Hepatocyte (in vitro differentiated cells): ENCODE measurements around the gene AP2M1.

Experiments used
- EZH2 ChIP-seq: fragments of 200-600 bp; sonication (generic); IDR thresholded peaks from 2 replicates; pipeline ENCODE4 v1.6.1; 2016; ENCODE audit warnings: antibody characterized with exemption, mild to moderate bottlenecking, borderline replicate concordance
- EZH2phosphoT487 ChIP-seq: fragments of 200-600 bp; sonication (generic); IDR thresholded peaks from one replicate; pipeline ENCODE4 v1.6.1; 2018; ENCODE audit warnings: antibody characterized with exemption, mild to moderate bottlenecking, low read depth, moderate library complexity; ENCODE audit not compliant: unreplicated experiment, severe bottlenecking
- TF ChIP-seq, protein P1 (sequence below): fragments of 200-600 bp; sonication (generic); IDR thresholded peaks from 2 replicates; pipeline ENCODE4 v1.5.1; 2016; ENCODE audit warnings: antibody characterized with exemption, mild to moderate bottlenecking; ENCODE audit not compliant: poor library complexity

DNA sequence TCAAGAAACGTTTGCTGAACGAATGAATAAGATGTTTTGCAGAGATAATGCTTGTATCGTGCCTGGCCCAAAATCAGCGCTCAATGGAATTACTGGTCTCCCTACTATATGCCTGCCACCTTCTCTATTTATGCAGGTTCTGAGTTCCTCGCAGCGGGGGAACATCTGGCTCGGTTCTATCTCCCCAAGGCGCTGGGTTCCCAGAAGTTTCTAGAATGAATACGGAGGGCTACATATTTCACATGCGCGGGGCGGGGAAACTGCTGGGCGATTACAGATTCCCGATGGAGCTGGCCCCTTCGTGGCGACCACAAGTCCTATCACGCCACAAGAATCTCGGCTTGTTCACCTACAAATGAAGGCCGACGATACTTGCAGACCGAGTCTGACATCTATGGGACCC is 39.9 kb upstream of the AP2M1 start:
- TF ChIP-seq, protein P1, sequence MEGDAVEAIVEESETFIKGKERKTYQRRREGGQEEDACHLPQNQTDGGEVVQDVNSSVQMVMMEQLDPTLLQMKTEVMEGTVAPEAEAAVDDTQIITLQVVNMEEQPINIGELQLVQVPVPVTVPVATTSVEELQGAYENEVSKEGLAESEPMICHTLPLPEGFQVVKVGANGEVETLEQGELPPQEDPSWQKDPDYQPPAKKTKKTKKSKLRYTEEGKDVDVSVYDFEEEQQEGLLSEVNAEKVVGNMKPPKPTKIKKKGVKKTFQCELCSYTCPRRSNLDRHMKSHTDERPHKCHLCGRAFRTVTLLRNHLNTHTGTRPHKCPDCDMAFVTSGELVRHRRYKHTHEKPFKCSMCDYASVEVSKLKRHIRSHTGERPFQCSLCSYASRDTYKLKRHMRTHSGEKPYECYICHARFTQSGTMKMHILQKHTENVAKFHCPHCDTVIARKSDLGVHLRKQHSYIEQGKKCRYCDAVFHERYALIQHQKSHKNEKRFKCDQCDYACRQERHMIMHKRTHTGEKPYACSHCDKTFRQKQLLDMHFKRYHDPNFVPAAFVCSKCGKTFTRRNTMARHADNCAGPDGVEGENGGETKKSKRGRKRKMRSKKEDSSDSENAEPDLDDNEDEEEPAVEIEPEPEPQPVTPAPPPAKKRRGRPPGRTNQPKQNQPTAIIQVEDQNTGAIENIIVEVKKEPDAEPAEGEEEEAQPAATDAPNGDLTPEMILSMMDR, result no peak
- TF ChIP-seq EZH2, result no peak
- no peak for TF ChIP-seq EZH2phosphoT487
